H1 (cell line): Measurements from ENCODE around the gene CYBRD1.

Experiments used
- BCL11A ChIP-seq, 2 experiments: IDR thresholded peaks; one replicate each; pipeline ENCODE4 v1.6.1; 2011; ENCODE audit warnings: low read depth in 2 of 2, low read length in 2 of 2, mild to moderate bottlenecking in 2 of 2
- CTCF ChIP-seq, 3 experiments: IDR thresholded peaks; 1 replicate in 2 of 3; 2 replicates in 1 of 3; pipeline versions ENCODE4 v1.5.1 to v1.6.1; 2011; ENCODE audit warnings: low read length in 3 of 3, mild to moderate bottlenecking in 3 of 3, inconsistent platforms in 2 of 3, low read depth in 1 of 3, moderate library complexity in 1 of 3; ENCODE audit not compliant: insufficient read depth in 1 of 3; ENCODE audit errors: control extremely low read depth in 1 of 3
- E2F6 ChIP-seq: IDR thresholded peaks from 2 replicates; pipeline ENCODE4 v1.6.1; 2012; ENCODE audit warnings: inconsistent platforms
- EZH2 ChIP-seq: fragments of 200-600 bp; sonication (generic); IDR thresholded peaks from 2 replicates; pipeline ENCODE4 v1.7.1; 2012; ENCODE audit warnings: low read depth, mild to moderate bottlenecking, moderate library complexity, low read length, inconsistent platforms; ENCODE audit not compliant: severe bottlenecking
- KDM5A ChIP-seq: fragments of 200-600 bp; IDR thresholded peaks from 2 replicates; pipeline ENCODE4 v1.7.1; 2012; ENCODE audit warnings: mild to moderate bottlenecking, low read length, inconsistent platforms, mixed read lengths
- POLR2A ChIP-seq, 2 experiments: IDR thresholded peaks; 1 replicate in 1 of 2; 2 replicates in 1 of 2; pipeline ENCODE4 v1.6.1; 2011; ENCODE audit warnings: low read depth in 2 of 2, low read length in 2 of 2, mild to moderate bottlenecking in 2 of 2; ENCODE audit errors: control extremely low read depth in 1 of 2
- POLR2AphosphoS5 ChIP-seq: IDR thresholded peaks from 2 replicates; pipeline ENCODE4 v1.6.1; 2011; ENCODE audit warnings: low read depth, low read length
- RAD21 ChIP-seq, 2 experiments: IDR thresholded peaks in 1 of 2; conservative IDR thresholded peaks in 1 of 2; 2 replicates each; pipeline ENCODE4 v1.6.1; 2011; ENCODE audit warnings: low read depth in 2 of 2, low read length in 2 of 2, improper control_type of control experiment in 1 of 2, inconsistent platforms in 1 of 2, mild to moderate bottlenecking in 1 of 2, moderate library complexity in 1 of 2
- TCF12 ChIP-seq: IDR thresholded peaks from 2 replicates; pipeline ENCODE4 v1.6.1; 2011; ENCODE audit warnings: low read depth, mild to moderate bottlenecking, low read length
- TEAD4 ChIP-seq: IDR thresholded peaks from 2 replicates; pipeline ENCODE4 v1.6.1; 2012; ENCODE audit warnings: low read depth, low read length, inconsistent platforms, mixed read lengths
- YY1 ChIP-seq: IDR thresholded peaks from 2 replicates; pipeline ENCODE4 v1.6.1; 2011; ENCODE audit warnings: low read depth, mild to moderate bottlenecking, low read length

GRCh38 chr2:171531836-171532450 is 9.7 kb downstream of the CYBRD1 start:
- TF ChIP-seq TCF12 (no peak), RAD21 (IDR thresholded peaks at IDR 0.05 in 1 of 2, conservative IDR thresholded peaks at IDR 0.05 in 1 of 2; ENCODE audit: low read depth in 2 of 2, low read length in 2 of 2) (no peak), POLR2A (IDR thresholded peaks at IDR 0.05; ENCODE audit: control extremely low read depth in 1 of 2, low read depth in 2 of 2, low read length in 2 of 2) (no peak), CTCF (IDR thresholded peaks at IDR 0.05; ENCODE audit: control extremely low read depth in 1 of 3, insufficient read depth in 1 of 3, low read depth in 1 of 3, low read length in 3 of 3) (no peak), TEAD4 (no peak), POLR2AphosphoS5 (no peak), YY1 (no peak), EZH2 (no peak), E2F6 (no peak), KDM5A (no peak), BCL11A (IDR thresholded peaks at IDR 0.05; ENCODE audit: low read depth in 2 of 2, low read length in 2 of 2) (no peak)
